ENCODE data around the gene AKAP11. TPM values are rescaled to one million over a fixed set of nuclear protein-coding genes. Genes with fewer than 3 reads are reported as not detected.

Gene AKAP11
- total and polyA plus RNA-seq, 2 of the 4 experiments (the other 2 are of a cell fraction): 8.0 to 19.7 TPM

- no peak for ATAC-seq (ENCODE audit: low read depth)
- no peaks in the 10 kb centered on the region; a peak in 1 of 4 replicates for H3K79me1 ChIP-seq (ENCODE audit: low read depth in 1 of 2, low read length in 2 of 2)
- dilution Hi-C loops (cut with HindIII; ENCODE audit: low sequenced_read_pairs, unreplicated experiment): no loop called here
Measured at GRCh38 chr13:42320375-42320787, 48.4 kb downstream of the AKAP11 start.

More at GRCh38 chr13:42320375-42320787, 48.4 kb downstream of the AKAP11 start:
- no peaks in the 10 kb centered on the region for H3K9me3 ChIP-seq (ENCODE audit: control insufficient read depth, insufficient read depth, low read length)
- in situ Hi-C loops (cut with MboI; ENCODE audit: low sequenced_read_pairs) (no loop called here), intact Hi-C loops (cut with micrococcal nuclease) (no loop called here)
- no CpG with 5 or more reads among the region's 4 CpGs for WGBS, 2 experiments (ENCODE audit: extremely low coverage in 2 of 2, insufficient read length in 1 of 2)
- no peak overlapping the region for H3K9ac ChIP-seq (ENCODE audit: low read depth, low read length)
- no peaks in the 10 kb centered on the region for H3K9me1 ChIP-seq (ENCODE audit: insufficient read depth, low read length)
- H3K36me3 ChIP-seq (ENCODE audit: control insufficient read depth, insufficient read depth, low read length): 0 out of 2 replicates have a peak, but pooled peaks cover 1% of the 10 kb centered on the region
- no peak overlapping the region for H3K4me2 ChIP-seq (ENCODE audit: low read depth, low read length)
- H3K4me3 ChIP-seq (ENCODE audit: insufficient read depth, low read depth, low read length): no peak overlapping the region
- no peak for DNase-seq
- BruUV-seq (replicated peaks): no TSS peak
- H3K27me3 ChIP-seq (ENCODE audit: control insufficient read depth, insufficient read depth, low read length): no peaks in the 10 kb centered on the region
- H4K20me1 ChIP-seq (ENCODE audit: insufficient read depth, low read length): no peaks in the 10 kb centered on the region
- H2AK5ac ChIP-seq (ENCODE audit: low read depth, low read length): no peak overlapping the region
- no peak overlapping the region for H3K27ac ChIP-seq (ENCODE audit: insufficient read depth, low read length)
- ChIA-PET POLR2A (ENCODE audit: unreplicated experiment) (no interaction called here), CTCF (interaction anchor here (0.6 kb wide), 1 partner anchor 1438 kb away, joined by 3 read pairs; no protein-coding TSS in a partner anchor)
- H3K18ac ChIP-seq (ENCODE audit: low read depth, low read length): no peak overlapping the region
- no peak overlapping the region for H2AFZ ChIP-seq (replicated peaks; ENCODE audit: low read length, poor library complexity)
- H3K4ac ChIP-seq (ENCODE audit: low read depth, low read length): no peak overlapping the region
- no peak overlapping the region for H3K56ac ChIP-seq (ENCODE audit: extremely low read depth, insufficient read depth, low read length)
- H2AK9ac ChIP-seq (replicated peaks; ENCODE audit: low read depth, low read length, poor library complexity): no peak overlapping the region
- H3K23ac ChIP-seq (ENCODE audit: low read depth, low read length): no peak overlapping the region
- H3K14ac ChIP-seq (replicated peaks; ENCODE audit: low read depth, low read length): no peak overlapping the region
- H4K5ac ChIP-seq (ENCODE audit: low read depth, low read length): no peak overlapping the region
- H4K91ac ChIP-seq (ENCODE audit: insufficient read depth, low read depth, low read length): no peak overlapping the region
- no peak overlapping the region for H2BK5ac ChIP-seq (ENCODE audit: low read depth, low read length, poor library complexity, severe bottlenecking)
- TF ChIP-seq RFX5 (IDR thresholded peaks at IDR 0.05; ENCODE audit: low read depth, low read length) (no peak), CHD1 (IDR thresholded peaks at IDR 0.05; ENCODE audit: low read depth, low read length) (no peak), RAD21 (IDR thresholded peaks at IDR 0.05; ENCODE audit: low read length) (no peak), MAFK (IDR thresholded peaks at IDR 0.05; ENCODE audit: low read depth, low read length) (no peak), BHLHE40 (IDR thresholded peaks at IDR 0.05; ENCODE audit: low read depth, low read length) (no peak), RCOR1 (IDR thresholded peaks at IDR 0.05; ENCODE audit: insufficient replicate concordance, low read length) (no peak), POLR2A (IDR thresholded peaks at IDR 0.05; ENCODE audit: low read depth, low read length) (no peak), MAZ (IDR thresholded peaks at IDR 0.05; ENCODE audit: borderline replicate concordance, low read depth, low read length) (no peak), ELK1 (IDR thresholded peaks at IDR 0.05; ENCODE audit: borderline replicate concordance, low read depth, low read length) (no peak), CTCF (conservative IDR thresholded peaks at IDR 0.05; ENCODE audit: low read depth, low read length) (no peak)
- H2BK120ac ChIP-seq (ENCODE audit: low read depth, low read length): no peak overlapping the region
- H2BK20ac ChIP-seq (ENCODE audit: low read depth, low read length): no peak overlapping the region
- H4K8ac ChIP-seq (ENCODE audit: low read depth in 2 of 2, low read length in 2 of 2): no peak overlapping the region
- H2BK15ac ChIP-seq (ENCODE audit: low read depth, low read length): no peak overlapping the region
- peaks cover 1% of the 10 kb centered on the region; the same call in 1 of the 2 replicates for H3K4me1 ChIP-seq (ENCODE audit: control insufficient read depth, insufficient read depth, low read length)

Measured in IMR-90 (cell line).